HG02588 (cell line): ENCODE measurements around the gene KCTD16.

Experiments
- ATAC-seq: cut with Tn5 transposase; IDR thresholded peaks from one replicate; pipeline ENCODE4 v1.9.1; 2021; ENCODE audit warnings: mild to moderate bottlenecking, moderate library complexity; ENCODE audit not compliant: unreplicated experiment

KCTD16 gene

DNA sequence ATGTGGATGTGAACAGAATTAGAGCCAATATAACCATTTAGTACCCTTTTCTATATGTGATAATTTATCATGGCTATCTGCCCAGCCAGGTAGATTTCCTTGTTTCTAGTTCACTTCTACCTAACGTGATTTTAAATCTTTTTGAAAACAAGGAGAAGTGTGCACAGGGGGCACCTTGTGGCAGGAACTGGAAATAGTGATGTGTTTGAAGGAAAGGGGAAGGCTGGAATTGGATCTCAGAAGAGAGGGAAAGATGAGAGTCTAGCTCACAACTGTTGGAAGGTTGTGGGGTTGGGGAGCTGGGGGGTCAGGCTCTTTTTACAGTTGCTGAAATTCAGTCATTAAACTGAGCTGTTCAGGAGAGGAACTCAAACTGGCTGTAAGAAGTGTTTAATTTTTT is 219.5 kb downstream of the KCTD16 start:
- ATAC-seq = no peak

DNA sequence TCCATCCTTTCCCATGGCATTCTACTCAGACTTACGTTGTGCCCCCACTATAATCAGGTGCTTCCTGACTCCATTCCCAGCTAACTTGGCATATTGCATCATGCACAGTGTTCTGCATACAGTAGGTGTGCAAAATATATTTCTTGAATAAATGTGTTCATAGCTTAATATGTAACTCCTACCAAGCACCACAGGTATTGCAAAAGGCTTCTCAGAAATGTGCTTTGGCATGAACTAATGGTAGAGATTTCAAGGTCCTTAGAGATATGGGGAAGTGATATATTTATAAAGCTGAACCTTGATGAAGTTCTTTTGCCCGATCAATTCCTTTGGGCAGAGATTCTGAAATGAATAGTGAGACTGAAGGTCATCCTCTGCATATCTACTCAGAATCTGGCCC is 220.4 kb downstream of the KCTD16 start:
- ATAC-seq = no peak

DNA sequence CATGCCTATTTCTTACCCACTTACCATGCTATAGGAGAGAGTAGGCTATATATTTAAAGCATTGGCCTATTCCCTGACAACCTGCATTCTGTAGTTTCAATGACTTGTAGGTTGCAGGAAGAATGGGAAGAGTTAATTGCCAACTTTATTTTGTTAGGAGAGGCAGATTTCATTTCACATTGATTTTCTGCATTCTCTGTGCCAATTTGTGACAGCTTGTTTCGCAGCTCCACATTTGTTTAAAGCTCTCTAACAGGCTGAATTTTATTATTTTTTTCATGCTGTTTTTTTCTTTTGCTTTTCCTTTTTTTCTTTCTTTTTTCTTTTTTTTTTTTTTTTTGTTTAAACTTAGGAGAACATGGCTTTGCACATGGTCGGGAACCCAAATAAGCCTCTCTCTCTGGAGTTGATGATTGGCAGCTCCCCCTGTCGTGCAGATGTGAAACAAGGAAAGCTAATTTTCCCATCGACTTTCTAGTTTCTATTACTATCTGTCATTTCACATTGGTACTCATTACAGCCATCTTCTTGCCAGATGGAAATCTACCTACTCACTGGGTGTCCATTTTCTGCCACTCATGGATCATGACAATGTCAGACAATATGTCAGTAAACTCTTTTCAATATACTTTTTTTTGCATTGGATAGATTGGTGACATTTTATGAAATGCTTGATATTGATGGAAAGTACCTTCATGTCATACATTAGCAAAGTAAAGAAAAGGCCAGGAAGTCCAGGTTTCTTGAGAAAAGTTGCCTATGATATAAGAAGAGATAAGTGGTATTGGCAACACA is 223.2 kb downstream of the KCTD16 start:
- ATAC-seq = no peak

DNA sequence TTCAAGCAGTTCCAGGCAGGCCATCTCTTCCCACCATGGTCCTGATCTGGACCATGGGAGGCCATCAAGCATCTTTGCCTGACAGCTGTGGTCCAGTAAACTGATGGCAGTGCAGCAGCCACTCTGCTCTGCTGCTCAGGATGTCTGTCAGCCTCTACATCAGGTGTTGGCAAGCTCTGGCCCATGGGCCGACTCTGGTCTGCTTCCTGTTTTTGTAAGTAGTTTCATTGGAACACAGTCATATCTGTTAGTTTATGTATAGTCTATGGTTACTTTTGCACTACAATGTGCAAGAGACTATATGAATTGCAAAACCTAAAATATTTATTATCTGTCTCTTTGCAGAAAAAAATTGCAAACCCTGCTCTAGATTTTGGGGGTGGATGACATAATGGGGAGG is 225.0 kb downstream of the KCTD16 start:
- peak; percentile 71 for ATAC-seq

DNA sequence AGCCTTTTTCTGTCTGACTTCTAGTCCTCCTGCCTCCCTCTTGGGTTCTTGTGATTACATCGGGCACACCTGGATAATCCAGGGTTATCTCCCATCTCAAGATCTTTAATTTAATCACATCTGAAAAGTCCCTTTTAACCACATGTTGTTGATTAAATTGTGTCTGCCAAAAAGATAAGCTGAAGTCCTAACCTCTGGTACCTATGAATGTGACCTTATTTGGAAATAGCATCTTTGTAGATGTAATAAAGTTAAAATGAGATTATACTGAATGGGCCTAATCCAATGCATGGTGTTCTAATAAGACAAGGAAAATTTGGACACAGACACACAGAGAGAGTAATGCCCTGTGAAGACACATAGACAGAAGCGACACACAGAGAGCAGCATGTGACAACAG is 232.4 kb downstream of the KCTD16 start:
- ATAC-seq = no peak

DNA sequence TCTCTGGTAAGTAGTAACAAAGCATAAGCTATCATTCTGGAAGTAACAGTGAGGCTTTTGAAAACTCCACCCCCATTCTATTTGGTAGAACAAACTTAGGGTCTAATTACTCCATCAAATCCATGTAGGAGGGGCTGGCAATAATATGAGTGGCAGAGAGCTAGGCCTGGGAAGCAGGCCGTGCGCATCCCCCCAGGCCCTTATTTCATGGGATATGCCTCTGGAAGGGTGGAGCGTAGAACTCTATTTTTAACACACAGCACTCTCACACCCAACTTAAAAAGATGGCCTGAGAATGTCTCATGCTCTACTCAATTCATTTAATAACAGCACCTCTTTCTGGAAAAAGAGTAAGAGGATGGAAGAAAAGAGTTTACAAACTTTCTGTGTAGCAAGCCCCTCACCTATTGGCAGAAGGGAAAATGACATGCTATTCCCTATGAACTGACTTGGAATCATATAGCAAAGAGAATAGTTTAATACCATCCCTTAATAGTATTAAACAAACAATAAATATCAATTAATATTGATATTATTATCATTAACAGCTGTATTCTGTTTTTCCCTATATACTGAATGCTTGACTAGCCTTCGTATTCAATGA is 233.2 kb downstream of the KCTD16 start:
- ATAC-seq = no peak

DNA sequence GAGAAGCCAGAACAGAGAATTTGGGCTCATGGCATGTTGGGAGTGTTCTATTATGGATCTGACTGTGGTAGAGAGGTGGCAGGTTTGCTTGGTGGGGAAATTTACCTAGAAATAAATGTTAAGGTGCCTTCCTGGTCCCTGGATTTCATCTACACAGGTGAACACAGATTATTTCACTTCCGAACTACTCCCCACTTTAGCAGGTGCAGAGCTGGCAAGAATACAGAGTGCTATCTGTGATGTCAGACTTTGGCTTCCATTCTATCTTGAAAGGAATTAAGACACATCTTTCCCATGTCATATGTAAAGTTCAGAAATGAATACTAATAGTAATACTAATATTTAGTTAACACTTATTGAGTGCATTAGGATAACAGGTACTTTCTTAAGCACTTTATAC is 234.0 kb downstream of the KCTD16 start:
- ATAC-seq = no peak

DNA sequence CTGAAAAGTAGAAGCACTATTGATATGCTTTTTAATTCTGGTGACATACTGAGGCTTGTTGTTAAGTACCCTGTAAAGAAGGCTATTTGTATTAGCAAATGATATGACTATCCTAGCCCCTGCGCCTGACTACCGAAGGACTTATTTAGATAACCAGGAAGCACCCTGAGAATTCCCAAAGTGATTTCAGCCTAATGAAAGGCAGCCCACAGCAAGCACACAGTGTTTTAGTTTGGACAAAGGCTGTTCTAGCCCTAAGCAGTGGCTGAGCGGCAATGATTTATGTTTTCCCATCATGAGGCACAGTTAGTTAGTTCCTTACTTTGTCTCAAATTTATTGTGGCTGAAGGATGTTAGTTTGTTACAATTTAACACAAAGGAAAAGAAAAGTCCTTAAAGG is 235.3 kb downstream of the KCTD16 start:
- ATAC-seq = no peak

DNA sequence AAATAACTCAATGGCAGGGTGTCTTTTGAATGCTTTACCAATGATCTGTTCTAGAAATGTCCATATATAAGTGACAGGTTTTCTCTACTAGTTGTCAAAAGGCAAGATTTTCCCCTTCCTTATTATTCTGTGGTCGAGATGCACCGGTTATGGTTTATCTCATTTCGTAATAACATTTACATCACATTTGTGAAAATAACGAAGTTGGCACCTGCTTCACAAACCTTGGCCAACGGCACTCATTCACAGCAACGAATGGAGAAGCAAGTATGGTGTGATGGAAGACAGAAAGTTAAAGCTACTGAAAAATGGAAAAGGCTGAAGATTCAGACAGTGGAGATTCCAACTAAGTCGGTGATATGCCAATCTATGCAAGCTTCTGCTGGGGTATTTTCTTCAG is 235.8 kb downstream of the KCTD16 start:
- ATAC-seq = no peak

DNA sequence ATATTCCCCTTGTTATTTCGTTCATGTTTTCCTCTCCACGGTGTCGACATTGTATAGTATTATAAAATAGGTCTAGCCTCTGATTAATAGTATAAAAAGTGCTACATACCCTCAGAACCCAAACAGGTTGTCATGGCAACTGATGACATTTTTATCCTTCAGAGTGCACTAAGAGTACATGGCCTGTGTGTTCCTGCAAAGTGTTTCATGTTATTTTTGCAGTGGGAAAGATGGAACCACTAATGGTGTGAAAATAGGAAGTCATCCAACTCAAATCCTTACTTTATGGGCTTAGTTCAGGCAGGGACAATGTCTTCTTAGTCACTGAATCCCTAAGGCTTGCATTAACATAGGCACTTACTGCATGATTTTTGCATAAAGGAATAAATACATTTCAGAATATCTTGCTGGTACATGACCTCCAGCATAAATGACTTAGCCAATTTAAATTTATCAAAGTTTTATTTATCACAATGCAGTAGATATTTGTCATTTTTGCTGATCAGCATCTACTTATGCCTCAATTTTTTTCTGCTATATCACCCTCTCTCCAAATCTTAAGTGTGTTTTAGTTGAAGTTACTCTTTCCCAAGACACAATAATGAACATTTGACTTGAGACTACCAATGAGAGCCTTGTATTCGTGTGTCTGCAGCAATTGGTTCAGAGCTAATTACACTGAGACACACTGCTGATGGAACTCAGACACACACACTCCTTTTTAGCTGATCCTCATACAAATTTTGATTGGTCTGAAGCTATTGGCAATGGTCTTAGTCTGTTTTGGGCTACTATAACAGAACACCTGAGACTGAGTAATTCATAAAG is 243.7 kb downstream of the KCTD16 start:
- no peak for ATAC-seq

DNA sequence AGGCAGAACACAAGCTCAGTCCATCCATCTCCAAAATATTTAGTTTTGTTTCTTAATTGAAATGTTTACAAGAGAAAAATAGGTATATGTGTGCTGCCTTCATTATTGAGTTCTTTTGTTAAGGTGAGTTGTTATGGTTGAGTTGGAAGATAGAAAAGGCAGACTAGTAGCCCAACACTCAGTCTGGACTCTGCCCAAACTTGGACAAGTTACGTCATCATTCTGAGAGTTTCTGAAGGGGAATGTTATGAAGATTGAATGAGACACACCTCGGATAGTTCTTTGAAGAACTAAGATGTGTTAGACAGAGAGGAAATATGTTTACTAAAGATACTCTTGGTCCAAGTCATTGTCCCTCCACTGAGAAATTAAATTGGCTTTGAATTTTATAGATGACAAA is 245.5 kb downstream of the KCTD16 start:
- no peak for ATAC-seq

DNA sequence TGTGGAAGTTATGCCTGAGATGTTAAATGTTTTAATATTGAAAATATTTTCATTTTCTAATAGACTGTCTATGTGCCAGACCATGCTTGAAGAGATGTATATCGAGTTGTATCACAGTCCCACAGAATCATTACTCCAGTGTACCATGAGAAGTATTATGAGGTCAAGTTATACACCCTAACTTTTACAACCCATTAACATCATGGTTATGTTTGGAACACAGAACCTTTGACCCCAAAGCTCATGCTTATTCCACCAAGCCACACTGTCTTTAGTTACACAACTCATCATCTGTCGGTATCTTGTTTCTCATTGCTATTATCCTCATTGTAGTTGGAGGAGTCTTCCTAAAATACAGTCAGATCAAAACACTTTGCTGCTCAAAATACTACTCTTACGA is 248.0 kb downstream of the KCTD16 start:
- ATAC-seq = no peak

DNA sequence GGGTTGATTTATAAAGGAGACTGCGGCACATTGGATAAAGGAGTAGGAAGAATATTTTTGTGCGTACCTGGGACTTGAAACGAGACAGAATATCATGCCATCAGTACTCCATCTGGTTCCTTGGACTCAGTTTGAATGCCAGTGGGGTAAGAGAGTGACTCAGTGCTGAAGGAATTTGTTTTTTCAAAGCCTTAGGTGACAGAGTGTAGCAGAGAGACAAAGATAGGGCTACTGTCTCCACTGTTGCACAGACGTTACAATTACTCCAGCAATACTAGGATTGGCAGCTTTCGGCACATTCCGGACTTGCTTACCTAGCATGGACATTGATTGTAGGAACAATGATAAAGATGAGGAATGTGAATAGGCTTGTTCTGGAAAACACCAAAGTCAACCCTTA is 250.7 kb downstream of the KCTD16 start:
- no peak for ATAC-seq

DNA sequence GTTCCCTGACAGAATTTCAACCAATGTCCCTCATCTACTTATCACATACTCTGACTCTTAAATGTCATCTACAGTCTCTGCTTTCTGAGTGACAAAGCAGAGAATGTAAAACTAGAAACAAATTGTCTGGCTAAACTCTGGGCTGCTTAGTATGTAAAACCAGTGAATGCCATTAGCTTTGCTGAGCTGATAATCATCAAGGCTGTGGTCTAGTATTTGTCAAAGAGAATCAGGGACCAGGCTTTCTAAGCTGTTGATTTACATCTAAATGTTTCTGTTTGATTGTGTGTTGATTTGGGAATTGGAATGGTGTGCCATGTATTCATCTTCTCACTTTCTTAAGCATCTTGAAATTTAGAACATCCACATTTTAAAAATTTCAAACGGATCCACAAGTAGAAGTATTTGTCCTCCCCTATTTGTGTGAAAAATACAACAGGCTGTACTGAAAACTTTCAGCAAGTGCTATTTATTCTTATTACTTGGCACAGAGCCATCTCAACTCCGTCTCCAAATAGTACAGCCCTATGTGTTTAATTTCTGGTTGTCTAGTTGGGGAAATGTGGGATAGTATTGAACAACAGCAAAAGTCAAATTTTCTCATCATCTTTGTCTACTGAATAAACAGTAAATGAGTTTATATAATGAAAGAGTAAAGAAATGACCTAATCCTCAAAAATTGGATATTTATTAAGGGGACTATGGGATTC is 251.5 kb downstream of the KCTD16 start:
- no peak for ATAC-seq

DNA sequence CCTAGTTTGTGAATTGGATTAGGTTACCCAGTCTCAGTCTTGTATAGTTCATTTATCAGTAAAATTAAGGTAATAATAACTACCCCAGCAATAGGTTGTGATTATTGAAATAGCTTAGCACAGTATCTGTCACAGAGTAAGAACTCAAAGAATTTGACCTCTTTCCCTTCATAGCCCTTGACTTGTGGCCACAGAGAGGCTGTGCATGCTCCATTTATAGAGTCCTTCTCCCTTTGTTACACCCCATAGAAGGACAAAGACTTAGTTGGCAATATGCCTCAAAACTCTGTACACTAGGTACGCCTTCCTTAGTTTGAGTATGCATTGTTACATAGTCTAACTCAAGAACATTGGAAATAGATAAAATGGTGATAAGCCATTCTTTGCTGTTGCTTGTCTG is 257.2 kb downstream of the KCTD16 start:
- ATAC-seq = no peak

DNA sequence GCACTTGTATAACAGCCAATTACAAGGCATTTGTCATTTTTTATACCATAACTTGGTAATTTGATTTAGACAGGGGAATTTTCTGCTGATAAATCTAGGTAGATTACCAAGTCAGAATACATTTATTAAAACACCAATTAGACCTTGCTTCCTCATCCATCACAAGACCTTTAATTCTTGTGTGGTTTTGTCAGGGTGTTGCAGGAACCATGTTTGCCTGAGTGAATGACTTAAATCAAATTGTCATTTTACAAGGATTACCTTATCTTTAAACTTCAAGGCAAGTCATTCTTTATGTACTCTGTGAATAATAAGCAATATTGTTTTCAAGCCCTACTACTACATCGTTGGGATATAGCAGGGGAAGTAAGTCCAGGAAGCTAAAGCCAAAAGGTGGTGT is 257.7 kb downstream of the KCTD16 start:
- ATAC-seq = no peak

DNA sequence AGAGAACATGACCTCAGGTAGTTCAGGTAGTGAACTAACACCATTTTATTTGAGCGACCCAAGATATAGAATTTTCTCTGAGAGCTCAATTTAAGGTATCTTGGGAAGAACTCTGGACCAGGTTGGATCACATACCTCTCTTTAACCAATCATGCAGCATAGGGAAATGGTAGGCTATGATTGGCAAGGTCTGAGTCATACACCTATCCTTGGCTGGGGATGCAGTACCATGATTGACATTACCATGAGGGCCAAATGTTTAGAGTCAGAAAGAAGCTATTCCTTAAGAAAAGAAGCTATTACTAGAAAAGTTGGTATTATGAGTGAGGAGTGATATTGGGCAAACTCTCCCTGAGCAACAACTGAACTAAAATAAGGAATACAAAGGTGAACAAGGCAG is 258.7 kb downstream of the KCTD16 start:
- no peak for ATAC-seq

DNA sequence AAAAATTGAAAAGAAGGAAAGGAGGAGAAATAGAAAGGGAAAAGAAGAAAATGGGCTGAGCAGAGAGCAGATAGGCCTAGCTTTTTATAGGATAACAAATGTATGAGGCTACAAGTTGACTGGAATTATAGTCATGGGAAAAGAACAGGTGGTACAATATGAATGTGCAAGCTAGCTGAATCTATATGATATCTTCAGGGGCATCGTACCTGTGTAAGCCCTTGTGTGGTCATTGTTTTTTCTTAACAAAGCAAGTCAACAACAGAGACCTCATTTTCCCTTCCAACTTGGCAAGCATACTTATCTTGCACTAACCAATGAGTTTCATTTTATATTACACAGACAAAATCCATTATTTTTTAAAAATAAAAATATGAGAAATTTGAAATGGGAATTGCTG is 259.2 kb downstream of the KCTD16 start:
- ATAC-seq = no peak

DNA sequence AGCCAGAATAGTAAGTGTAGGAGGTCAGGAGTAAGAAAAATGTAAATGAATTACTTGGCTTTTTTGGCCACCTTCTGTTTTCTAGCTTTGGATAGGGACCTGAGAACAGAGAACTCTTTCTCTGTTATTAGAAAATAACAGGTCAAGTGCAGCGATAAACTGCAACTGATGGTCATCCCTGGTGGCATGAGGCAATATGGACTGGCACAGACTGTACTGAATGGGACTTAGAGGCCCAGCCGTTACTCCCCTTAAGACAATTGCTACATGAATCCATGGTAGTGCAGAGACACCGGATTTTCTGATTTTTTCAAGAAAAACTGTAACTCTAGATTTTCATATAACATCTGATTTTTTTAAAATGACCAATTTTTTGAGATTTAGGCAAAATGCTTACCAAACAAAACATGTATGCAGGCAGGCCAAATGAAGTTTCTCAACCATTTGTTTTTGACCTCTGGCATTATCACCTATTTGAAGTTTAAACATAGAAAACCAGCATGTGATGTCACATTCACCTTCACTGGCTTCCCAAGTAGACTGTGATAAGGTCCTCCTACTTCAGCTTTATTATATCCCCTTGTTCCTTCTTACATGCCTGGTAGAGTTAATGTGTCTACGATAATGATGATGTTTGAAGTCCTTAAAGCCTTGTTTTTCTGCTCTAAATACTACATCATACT is 262.6 kb downstream of the KCTD16 start:
- ATAC-seq = no peak

DNA sequence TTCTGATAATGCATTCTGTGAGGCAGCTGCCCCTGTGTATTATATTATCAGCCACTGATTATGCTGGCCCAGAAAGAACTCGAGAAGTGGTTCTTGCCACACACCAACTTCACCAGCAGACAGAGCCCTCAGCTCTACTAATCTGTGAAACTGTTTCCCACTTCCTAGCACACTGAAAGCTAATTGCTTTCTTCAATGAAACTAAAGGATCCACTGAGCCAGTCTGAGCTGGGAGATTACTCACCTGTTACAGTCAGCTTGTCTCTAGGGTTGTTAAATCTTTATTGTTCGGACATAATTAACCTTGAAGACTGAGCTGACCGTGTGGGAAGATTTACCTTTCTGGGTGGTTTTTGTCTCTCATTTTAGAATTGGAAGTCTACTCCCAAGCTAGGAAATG is 263.2 kb downstream of the KCTD16 start:
- ATAC-seq = no peak

DNA sequence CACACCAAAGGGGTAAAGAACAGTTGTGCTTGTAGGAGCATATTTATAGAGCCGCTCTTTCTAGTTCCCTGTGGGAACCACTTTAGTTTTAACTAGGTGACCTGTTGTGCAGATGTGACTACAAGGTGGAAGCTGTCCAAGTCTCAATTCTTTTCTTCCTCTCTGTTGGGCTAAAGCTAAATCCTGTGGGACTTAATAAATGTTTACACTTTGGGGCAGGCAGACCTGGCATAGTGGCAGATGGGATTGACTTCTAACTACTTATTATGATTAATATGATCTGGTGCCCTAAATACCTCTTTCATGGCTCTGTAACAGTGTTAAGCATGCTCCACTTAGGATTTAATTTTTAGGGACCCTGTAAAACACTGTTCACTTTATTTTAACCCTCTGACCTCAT is 265.3 kb downstream of the KCTD16 start:
- no peak for ATAC-seq
